ENCODE results near the gene PRKG1.

Gene PRKG1

DNA sequence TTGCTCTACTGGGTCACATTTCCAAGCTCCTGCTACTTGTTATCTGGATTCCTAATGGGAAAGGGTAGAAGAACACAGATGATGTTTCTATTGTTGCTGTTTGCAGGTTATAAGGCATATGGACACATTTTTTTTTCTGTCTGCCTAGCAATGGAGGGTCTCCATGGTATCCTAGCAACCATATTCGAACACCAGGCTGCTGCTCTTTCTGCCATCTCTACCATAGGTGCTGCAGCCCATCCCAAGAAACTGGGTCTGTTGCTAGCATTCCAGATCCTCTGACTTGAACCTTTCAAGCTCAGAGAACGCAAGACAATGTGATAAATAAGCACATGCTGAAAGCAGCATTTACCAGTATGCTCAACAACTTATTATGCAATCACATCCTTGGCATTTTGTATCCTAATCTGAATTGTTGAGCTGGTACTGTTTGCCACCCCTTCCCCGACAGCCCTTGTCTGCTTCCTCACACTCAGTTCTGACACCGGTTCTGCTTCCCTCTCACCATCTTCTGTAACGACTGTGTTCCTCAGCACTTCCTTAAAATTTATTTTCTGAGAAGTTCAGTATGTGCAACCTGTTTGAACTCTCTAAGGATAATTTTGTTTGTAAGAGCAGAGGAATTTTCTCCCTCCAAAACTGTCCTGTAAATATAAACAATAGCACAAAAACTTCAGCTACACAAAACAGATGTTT, 6.2 kb downstream of the PRKG1 start:
- TF ChIP-seq RAD21 (IDR thresholded peaks at IDR 0.05; ENCODE audit: low read depth) (no peak), TAF1 (IDR thresholded peaks at IDR 0.05; ENCODE audit: low read depth) (no peak), TCF12 (IDR thresholded peaks at IDR 0.05; ENCODE audit: low read depth) (no peak), YY1 (IDR thresholded peaks at IDR 0.05; ENCODE audit: low read depth) (no peak), EP300 (IDR thresholded peaks at IDR 0.05; ENCODE audit: borderline replicate concordance) (no peak), FOXM1 (IDR thresholded peaks at IDR 0.05; ENCODE audit: borderline replicate concordance, low read depth) (no peak), NFIC (IDR thresholded peaks at IDR 0.05) (no peak), ZBTB7A (IDR thresholded peaks at IDR 0.05; ENCODE audit: low read depth) (no peak), USF1 (IDR thresholded peaks at IDR 0.05) (no peak), EGR1 (IDR thresholded peaks at IDR 0.05) (no peak)
- TF ChIP-seq, protein P1, sequence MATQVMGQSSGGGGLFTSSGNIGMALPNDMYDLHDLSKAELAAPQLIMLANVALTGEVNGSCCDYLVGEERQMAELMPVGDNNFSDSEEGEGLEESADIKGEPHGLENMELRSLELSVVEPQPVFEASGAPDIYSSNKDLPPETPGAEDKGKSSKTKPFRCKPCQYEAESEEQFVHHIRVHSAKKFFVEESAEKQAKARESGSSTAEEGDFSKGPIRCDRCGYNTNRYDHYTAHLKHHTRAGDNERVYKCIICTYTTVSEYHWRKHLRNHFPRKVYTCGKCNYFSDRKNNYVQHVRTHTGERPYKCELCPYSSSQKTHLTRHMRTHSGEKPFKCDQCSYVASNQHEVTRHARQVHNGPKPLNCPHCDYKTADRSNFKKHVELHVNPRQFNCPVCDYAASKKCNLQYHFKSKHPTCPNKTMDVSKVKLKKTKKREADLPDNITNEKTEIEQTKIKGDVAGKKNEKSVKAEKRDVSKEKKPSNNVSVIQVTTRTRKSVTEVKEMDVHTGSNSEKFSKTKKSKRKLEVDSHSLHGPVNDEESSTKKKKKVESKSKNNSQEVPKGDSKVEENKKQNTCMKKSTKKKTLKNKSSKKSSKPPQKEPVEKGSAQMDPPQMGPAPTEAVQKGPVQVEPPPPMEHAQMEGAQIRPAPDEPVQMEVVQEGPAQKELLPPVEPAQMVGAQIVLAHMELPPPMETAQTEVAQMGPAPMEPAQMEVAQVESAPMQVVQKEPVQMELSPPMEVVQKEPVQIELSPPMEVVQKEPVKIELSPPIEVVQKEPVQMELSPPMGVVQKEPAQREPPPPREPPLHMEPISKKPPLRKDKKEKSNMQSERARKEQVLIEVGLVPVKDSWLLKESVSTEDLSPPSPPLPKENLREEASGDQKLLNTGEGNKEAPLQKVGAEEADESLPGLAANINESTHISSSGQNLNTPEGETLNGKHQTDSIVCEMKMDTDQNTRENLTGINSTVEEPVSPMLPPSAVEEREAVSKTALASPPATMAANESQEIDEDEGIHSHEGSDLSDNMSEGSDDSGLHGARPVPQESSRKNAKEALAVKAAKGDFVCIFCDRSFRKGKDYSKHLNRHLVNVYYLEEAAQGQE (IDR thresholded peaks at IDR 0.05; ENCODE audit: low read depth), result no peak

DNA sequence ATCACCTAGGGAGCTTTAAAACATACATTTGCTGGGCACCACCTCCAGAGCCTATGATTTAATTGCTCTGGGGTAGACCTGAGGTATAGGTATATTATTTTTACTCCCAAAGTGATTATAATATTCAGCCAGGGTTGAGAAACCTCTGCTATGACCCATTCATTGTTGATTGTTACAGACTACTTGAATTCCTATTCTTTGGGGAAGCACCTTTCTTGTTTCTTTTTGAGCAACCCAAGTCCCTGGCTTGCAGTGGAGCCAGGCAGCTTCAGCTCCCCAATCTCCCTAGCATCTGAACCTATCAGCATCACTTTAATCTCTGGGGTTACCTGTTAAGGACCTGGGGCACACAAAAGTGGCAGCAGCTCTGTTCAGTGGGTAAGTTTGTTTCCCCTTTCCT, 8.6 kb downstream of the PRKG1 start:
- TF ChIP-seq, protein P2, sequence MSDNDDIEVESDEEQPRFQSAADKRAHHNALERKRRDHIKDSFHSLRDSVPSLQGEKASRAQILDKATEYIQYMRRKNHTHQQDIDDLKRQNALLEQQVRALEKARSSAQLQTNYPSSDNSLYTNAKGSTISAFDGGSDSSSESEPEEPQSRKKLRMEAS (IDR thresholded peaks at IDR 0.05), result no peak
- TF ChIP-seq YY1 (IDR thresholded peaks at IDR 0.05; ENCODE audit: low read depth), result no peak
- TF ChIP-seq RAD21 (IDR thresholded peaks at IDR 0.05; ENCODE audit: low read depth), result no peak
- TF ChIP-seq TCF12 (IDR thresholded peaks at IDR 0.05; ENCODE audit: low read depth), result no peak
- TF ChIP-seq EGR1 (IDR thresholded peaks at IDR 0.05), result no peak
- TF ChIP-seq, protein P1 (IDR thresholded peaks at IDR 0.05; ENCODE audit: low read depth), result no peak
- TF ChIP-seq CEBPB (IDR thresholded peaks at IDR 0.05), result no peak
- TF ChIP-seq TAF1 (IDR thresholded peaks at IDR 0.05; ENCODE audit: low read depth), result no peak
- TF ChIP-seq ZBTB7A (IDR thresholded peaks at IDR 0.05; ENCODE audit: low read depth), result no peak
- TF ChIP-seq TEAD4 (IDR thresholded peaks at IDR 0.05), result no peak

DNA sequence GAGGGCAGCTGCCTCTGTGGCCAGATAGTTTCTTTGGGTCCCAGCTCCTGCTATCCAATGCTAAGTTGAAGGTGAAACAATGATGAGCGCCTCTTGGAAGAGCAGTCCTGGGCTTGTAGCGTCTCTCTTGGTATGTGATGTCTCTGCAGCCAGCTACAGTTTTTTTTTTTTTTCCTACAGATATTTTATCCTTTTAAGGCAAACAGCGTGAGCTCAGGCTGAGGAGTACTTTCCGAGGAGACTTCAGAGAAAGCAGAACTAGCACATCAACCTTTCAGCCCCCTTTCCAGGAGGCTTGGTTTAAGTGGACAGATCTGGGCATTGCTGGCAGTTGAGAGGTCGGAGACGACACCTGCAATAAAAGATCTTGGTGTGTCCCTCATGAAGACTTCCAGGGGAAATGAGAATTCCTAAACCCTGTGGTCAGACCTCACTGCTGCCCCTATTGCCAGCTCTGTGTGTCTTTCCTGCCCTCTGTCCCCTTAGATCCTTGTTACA, 9.1 kb downstream of the PRKG1 start:
- TF ChIP-seq, protein P1 (IDR thresholded peaks at IDR 0.05; ENCODE audit: low read depth), result no peak
- no peak for TF ChIP-seq ZBTB7A (IDR thresholded peaks at IDR 0.05; ENCODE audit: low read depth)
- TF ChIP-seq TEAD4 (IDR thresholded peaks at IDR 0.05), result no peak
- no peak for TF ChIP-seq FOXM1 (IDR thresholded peaks at IDR 0.05; ENCODE audit: borderline replicate concordance, low read depth)
- TF ChIP-seq CEBPB (IDR thresholded peaks at IDR 0.05), result no peak
- no peak for TF ChIP-seq USF1 (IDR thresholded peaks at IDR 0.05)
- TF ChIP-seq TCF12 (IDR thresholded peaks at IDR 0.05; ENCODE audit: low read depth), result no peak
- no peak for TF ChIP-seq TAF1 (IDR thresholded peaks at IDR 0.05; ENCODE audit: low read depth)

DNA sequence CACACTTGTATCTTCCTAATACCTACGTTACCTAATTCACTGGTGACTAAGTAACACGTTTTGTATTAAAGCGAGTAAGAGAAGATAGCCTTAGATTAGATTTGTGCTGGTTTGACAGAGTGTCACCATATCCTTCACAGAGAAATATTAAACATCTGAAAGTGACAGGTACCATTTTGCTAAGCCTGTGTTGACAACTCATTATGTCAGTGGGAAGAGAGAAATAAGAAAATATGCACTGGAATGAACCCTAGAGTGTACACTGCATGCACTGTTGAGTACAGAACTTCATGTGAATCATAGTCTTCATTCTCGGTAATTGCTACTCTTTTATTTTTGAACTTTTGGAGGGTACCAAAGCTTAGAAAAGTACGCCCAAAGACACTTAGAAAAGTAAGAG, 10.9 kb downstream of the PRKG1 start:
- TF ChIP-seq CREB1 (IDR thresholded peaks at IDR 0.05; ENCODE audit: low read depth) (no peak), EP300 (IDR thresholded peaks at IDR 0.05; ENCODE audit: borderline replicate concordance) (no peak), NFIC (IDR thresholded peaks at IDR 0.05) (no peak), USF1 (IDR thresholded peaks at IDR 0.05) (no peak), EGR1 (IDR thresholded peaks at IDR 0.05) (no peak), TEAD4 (IDR thresholded peaks at IDR 0.05) (no peak), CEBPB (IDR thresholded peaks at IDR 0.05) (no peak), ZBTB7A (IDR thresholded peaks at IDR 0.05; ENCODE audit: low read depth) (no peak), RAD21 (IDR thresholded peaks at IDR 0.05; ENCODE audit: low read depth) (no peak), TAF1 (IDR thresholded peaks at IDR 0.05; ENCODE audit: low read depth) (no peak), YY1 (IDR thresholded peaks at IDR 0.05; ENCODE audit: low read depth) (no peak), FOXM1 (IDR thresholded peaks at IDR 0.05; ENCODE audit: borderline replicate concordance, low read depth) (no peak), TCF12 (IDR thresholded peaks at IDR 0.05; ENCODE audit: low read depth) (no peak)
- TF ChIP-seq, protein P2 (IDR thresholded peaks at IDR 0.05), result no peak
- TF ChIP-seq, protein P1 (IDR thresholded peaks at IDR 0.05; ENCODE audit: low read depth), result no peak

Data from Ishikawa (cell line).